Measurements from ENCODE around the gene RCN1.
"Not testable (repeated sequence)": the region's sequence is repeated elsewhere in the genome, so short reads cannot be mapped to it uniquely, and the experiment has no call there.

DNA sequence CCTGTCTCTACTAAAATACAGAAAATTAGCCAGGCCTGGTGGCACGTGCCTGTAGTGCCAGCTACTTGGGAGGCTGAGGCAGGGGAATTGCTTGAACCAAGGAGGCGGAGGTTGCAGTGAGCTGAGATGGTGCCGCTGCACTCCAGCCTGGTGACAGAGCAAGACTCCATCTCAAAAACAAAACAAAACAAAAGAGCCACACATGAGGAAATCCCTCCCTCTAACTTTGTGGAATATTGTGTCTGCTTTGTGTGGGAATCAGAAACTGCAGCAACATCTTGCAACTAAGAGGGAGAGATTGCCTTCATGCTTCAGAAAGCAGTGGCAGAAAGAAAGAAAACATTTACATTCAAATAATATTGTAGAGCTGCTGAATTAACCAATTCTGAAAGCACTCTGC, 27.8 kb upstream of the RCN1 start:
- TF ChIP-seq BHLHE40, LEF1 (IDR thresholded peaks at IDR 0.05; ENCODE audit: borderline replicate concordance): not testable (repeated sequence)

Data from HEK293T (cell line).